CD1c-positive myeloid dendritic cell (primary cell): ENCODE results near the gene ADAMTSL3.
"Not testable (repeated sequence)": the region's sequence is repeated elsewhere in the genome, so short reads cannot be mapped to it uniquely, and the experiment has no call there.

Source experiments
- DNase-seq: peaks from one replicate; pipeline ENCODE4 v3.0.0-alpha.2; 2016; ENCODE audit errors: extremely low spot score

Gene ADAMTSL3

GRCh38 chr15:84022516-84022915 is 368.6 kb downstream of the ADAMTSL3 start:
- no peak for DNase-seq

GRCh38 chr15:84023636-84024035 is 369.7 kb downstream of the ADAMTSL3 start:
- peak; percentile 2 for DNase-seq

- no peak for DNase-seq
Measured at GRCh38 chr15:84033793-84034553, 380.1 kb downstream of the ADAMTSL3 start.

- DNase-seq, result no peak
Measured at GRCh38 chr15:84034578-84035398, 380.9 kb downstream of the ADAMTSL3 start.

- DNase-seq, result no peak
Measured at GRCh38 chr15:84035399-84035766, 381.5 kb downstream of the ADAMTSL3 start.

- no peak for DNase-seq
Measured at GRCh38 chr15:84037301-84037700, 383.4 kb downstream of the ADAMTSL3 start.

GRCh38 chr15:84042434-84043056 is 388.6 kb downstream of the ADAMTSL3 start:
- not testable (repeated sequence) for DNase-seq

- DNase-seq, result no peak
Measured at GRCh38 chr15:84046064-84046637, 392.2 kb downstream of the ADAMTSL3 start.

- not testable (repeated sequence) for DNase-seq
Measured at GRCh38 chr15:84049480-84049879, 395.6 kb downstream of the ADAMTSL3 start.

- DNase-seq, result no peak
Measured at GRCh38 chr15:84050076-84050475, 396.2 kb downstream of the ADAMTSL3 start.

GRCh38 chr15:84051146-84051545 is 397.2 kb downstream of the ADAMTSL3 start:
- DNase-seq, result not testable (repeated sequence)

GRCh38 chr15:84054544-84054943 is 400.6 kb downstream of the ADAMTSL3 start:
- not testable (repeated sequence) for DNase-seq

GRCh38 chr15:84057714-84058331 is 403.9 kb downstream of the ADAMTSL3 start:
- DNase-seq, result no peak

- DNase-seq, result not testable (repeated sequence)
Measured at GRCh38 chr15:84063674-84064073, 409.8 kb downstream of the ADAMTSL3 start.

- DNase-seq, result not testable (repeated sequence)
Measured at GRCh38 chr15:84068674-84069073, 414.8 kb downstream of the ADAMTSL3 start.

GRCh38 chr15:84078038-84078437 is 424.1 kb downstream of the ADAMTSL3 start:
- DNase-seq, result not testable (repeated sequence)

- DNase-seq, result not testable (repeated sequence)
Measured at GRCh38 chr15:84079325-84079884, 425.5 kb downstream of the ADAMTSL3 start.

- DNase-seq, result no peak
Measured at GRCh38 chr15:84079885-84080777, 426.2 kb downstream of the ADAMTSL3 start.

- not testable (repeated sequence) for DNase-seq
Measured at GRCh38 chr15:84080778-84081084, 426.8 kb downstream of the ADAMTSL3 start.

- no peak for DNase-seq
Measured at GRCh38 chr15:84081391-84082168, 427.7 kb downstream of the ADAMTSL3 start.
